SU-DHL-6 (cell line): ENCODE measurements around the gene MAP3K12.
"Not testable (repeated sequence)": the region's sequence is repeated elsewhere in the genome, so short reads cannot be mapped to it uniquely, and the experiment has no call there.

Experiments
- H2AFZ ChIP-seq: fragments of 200-600 bp; sonication (generic); 2 replicates; pipeline ENCODE4 v1.6.1; 2014; ENCODE audit warnings: low read depth, mild to moderate bottlenecking, moderate library complexity, mixed read lengths, antibody characterized with exemption, low read length; ENCODE audit not compliant: severe bottlenecking
- H3F3A ChIP-seq: fragments of 200-600 bp; shearing (Covaris generic); 2 replicates; pipeline ENCODE4 v1.6.0; 2016; ENCODE audit warnings: antibody characterized with exemption, mild to moderate bottlenecking; ENCODE audit not compliant: insufficient read depth
- H3K27ac ChIP-seq: fragments of 200-600 bp; sonication (generic); 2 replicates; pipeline ENCODE4 v1.5.1; 2016; ENCODE audit warnings: low read depth, mild to moderate bottlenecking, low read length, moderate library complexity, mixed read lengths
- H3K27me3 ChIP-seq: fragments of 200-600 bp; sonication (generic), shearing (Covaris generic); 2 replicates; pipeline ENCODE4 v1.6.0; 2014; ENCODE audit warnings: mild to moderate bottlenecking, low read length
- H3K36me3 ChIP-seq: fragments of 200-600 bp; sonication (generic); 2 replicates; pipeline ENCODE4 v1.6.1; 2014; ENCODE audit warnings: mild to moderate bottlenecking, low read length, mixed read lengths
- H3K4me2 ChIP-seq: fragments of 300-600, 200-600 bp; shearing (Covaris generic), sonication (generic); 2 replicates; pipeline ENCODE4 v1.6.0; 2014; ENCODE audit warnings: low read length, low read depth, mild to moderate bottlenecking; ENCODE audit not compliant: poor library complexity, severe bottlenecking
- H3K4me3 ChIP-seq: fragments of 200-600 bp; sonication (generic); 2 replicates; pipeline ENCODE4 v1.5.1; 2014; ENCODE audit warnings: antibody characterized with exemption, low read length, mild to moderate bottlenecking, mixed read lengths; ENCODE audit not compliant: insufficient read depth, poor library complexity, severe bottlenecking
- H3K79me2 ChIP-seq: fragments of 200-600 bp; sonication (generic); 2 replicates; pipeline ENCODE4 v1.6.1; 2014; ENCODE audit warnings: mild to moderate bottlenecking, low read length, moderate library complexity; ENCODE audit not compliant: insufficient read depth
- H3K9ac ChIP-seq: fragments of 200-600 bp; sonication (generic); 2 replicates; pipeline ENCODE4 v1.7.0; 2014; ENCODE audit warnings: mild to moderate bottlenecking, low read length
- H3K9me2 ChIP-seq: fragments of 200-600 bp; sonication (generic); replicated peaks from 2 replicates; pipeline ENCODE4 v1.6.1; 2014; ENCODE audit warnings: low read length; ENCODE audit not compliant: insufficient read depth
- H3K9me3 ChIP-seq: fragments of 200-600 bp; sonication (generic); 2 replicates; pipeline ENCODE4 v1.6.1; 2014; ENCODE audit warnings: low read length, mixed read lengths; ENCODE audit not compliant: insufficient read depth
- H4K20me1 ChIP-seq: fragments of 200-600 bp; sonication (generic); 2 replicates; pipeline ENCODE4 v1.6.1; 2014; ENCODE audit warnings: low read depth, mild to moderate bottlenecking, antibody characterized with exemption, low read length, moderate library complexity, mixed read lengths
- EZH2phosphoT487 ChIP-seq: fragments of 200-600 bp; sonication (generic), shearing (Covaris generic); conservative IDR thresholded peaks from 2 replicates; pipeline ENCODE4 v1.6.1; 2018; ENCODE audit warnings: mild to moderate bottlenecking, antibody characterized with exemption, low read length, moderate library complexity, mixed read lengths
- TF ChIP-seq, protein P1 (sequence below): fragments of 200-600 bp; sonication (generic); IDR thresholded peaks from one replicate; pipeline ENCODE4 v1.5.1; 2017; ENCODE audit warnings: antibody characterized with exemption, mild to moderate bottlenecking, low read length, moderate library complexity; ENCODE audit not compliant: insufficient read depth, poor library complexity, severe bottlenecking

Gene MAP3K12, protein sequence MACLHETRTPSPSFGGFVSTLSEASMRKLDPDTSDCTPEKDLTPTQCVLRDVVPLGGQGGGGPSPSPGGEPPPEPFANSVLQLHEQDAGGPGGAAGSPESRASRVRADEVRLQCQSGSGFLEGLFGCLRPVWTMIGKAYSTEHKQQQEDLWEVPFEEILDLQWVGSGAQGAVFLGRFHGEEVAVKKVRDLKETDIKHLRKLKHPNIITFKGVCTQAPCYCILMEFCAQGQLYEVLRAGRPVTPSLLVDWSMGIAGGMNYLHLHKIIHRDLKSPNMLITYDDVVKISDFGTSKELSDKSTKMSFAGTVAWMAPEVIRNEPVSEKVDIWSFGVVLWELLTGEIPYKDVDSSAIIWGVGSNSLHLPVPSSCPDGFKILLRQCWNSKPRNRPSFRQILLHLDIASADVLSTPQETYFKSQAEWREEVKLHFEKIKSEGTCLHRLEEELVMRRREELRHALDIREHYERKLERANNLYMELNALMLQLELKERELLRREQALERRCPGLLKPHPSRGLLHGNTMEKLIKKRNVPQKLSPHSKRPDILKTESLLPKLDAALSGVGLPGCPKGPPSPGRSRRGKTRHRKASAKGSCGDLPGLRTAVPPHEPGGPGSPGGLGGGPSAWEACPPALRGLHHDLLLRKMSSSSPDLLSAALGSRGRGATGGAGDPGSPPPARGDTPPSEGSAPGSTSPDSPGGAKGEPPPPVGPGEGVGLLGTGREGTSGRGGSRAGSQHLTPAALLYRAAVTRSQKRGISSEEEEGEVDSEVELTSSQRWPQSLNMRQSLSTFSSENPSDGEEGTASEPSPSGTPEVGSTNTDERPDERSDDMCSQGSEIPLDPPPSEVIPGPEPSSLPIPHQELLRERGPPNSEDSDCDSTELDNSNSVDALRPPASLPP

DNA sequence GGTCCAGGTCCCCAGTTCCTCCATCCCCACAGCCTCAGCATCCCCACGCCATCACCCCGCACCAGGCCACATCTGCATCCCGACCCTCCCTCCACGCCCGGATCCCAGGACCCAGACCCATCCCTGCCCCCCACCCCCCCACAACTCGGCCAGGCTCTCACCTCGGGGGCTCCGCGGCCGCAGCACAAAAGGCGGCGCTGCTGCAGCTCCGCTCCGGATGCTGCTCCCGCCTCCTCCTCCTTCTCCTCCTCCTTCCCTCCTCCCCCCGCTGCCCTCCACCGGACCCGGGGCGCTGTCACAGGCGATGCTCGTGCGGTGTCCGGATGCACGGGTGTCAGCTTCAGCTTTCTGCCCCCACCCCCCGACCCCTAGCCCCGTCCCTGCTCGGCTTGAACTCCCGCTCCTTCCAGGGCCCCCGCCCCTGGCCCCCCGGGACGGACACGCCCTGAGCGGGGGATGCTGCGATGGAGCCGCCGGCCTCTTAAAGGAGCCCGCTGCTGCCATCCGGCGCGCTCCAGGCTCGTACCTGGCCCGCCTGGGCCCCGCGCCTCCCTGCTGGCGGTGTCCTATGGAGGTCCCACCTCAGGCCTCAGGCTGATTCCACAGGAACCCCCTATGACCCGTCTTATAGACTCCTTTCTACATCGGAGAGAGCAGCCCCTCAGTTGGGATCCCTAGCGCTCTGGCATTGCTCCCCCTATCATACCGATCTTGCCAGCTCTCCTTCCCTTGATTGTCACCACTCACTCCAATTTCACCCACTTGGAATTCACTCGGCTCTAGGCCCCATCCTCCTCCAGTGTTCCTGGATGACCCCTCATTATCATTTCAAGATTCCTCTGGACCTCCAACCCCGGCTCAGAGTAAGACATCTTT is at the start of gene MAP3K12:
Gene MAP3K12 (minus strand): TSS at position 193 of the 876 bp plus-strand sequence. CDS start 12,067 bp downstream, outside the sequence.
- Histone ChIP-seq H4K20me1 (no peaks in the 10 kb centered on the region), H3F3A (peaks cover 8% of the 10 kb centered on the region; the same call in 1 of the 2 replicates), H3K27me3 (no peaks in the 10 kb centered on the region), H3K4me2 (peak within 1 kb of the TSS; percentile 74), H3K4me3 (peak within 1 kb of the TSS; percentile 49), H3K9ac (peak within 1 kb of the TSS; percentile 82), H3K27ac (peak within 1 kb of the TSS; percentile 60), H3K9me2 (no peaks in the 10 kb centered on the region), H2AFZ (peak within 1 kb of the TSS; percentile 52), H3K79me2 (peaks cover 13% of the 10 kb centered on the region), H3K9me3 (no peaks in the 10 kb centered on the region), H3K36me3 (no peaks in the 10 kb centered on the region)
- no peak for TF ChIP-seq EZH2phosphoT487
- TF ChIP-seq, protein P1, sequence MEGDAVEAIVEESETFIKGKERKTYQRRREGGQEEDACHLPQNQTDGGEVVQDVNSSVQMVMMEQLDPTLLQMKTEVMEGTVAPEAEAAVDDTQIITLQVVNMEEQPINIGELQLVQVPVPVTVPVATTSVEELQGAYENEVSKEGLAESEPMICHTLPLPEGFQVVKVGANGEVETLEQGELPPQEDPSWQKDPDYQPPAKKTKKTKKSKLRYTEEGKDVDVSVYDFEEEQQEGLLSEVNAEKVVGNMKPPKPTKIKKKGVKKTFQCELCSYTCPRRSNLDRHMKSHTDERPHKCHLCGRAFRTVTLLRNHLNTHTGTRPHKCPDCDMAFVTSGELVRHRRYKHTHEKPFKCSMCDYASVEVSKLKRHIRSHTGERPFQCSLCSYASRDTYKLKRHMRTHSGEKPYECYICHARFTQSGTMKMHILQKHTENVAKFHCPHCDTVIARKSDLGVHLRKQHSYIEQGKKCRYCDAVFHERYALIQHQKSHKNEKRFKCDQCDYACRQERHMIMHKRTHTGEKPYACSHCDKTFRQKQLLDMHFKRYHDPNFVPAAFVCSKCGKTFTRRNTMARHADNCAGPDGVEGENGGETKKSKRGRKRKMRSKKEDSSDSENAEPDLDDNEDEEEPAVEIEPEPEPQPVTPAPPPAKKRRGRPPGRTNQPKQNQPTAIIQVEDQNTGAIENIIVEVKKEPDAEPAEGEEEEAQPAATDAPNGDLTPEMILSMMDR: no peak

DNA sequence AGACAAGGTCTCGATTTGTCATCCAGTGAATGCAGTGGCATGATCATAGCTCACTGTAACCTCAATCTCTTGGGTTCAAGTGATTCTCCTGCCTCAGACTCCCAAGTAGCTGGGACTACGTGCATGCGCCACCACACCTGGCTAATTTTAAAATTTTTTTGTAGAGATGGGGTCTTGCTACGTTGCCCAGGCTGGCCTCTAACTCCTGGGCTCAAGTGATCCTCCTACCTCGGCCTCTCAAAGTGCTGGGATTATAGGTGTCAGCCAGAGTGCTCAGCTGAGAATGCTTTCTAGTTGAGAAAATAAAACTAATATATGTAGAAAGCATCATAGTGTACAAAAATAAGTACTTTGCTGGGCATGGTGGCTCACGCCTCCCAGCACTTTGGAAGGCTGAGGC is 49.1 kb upstream of the MAP3K12 start:
- not testable (repeated sequence) for H3K79me2 ChIP-seq, H3K36me3 ChIP-seq, H2AFZ ChIP-seq, H3K27ac ChIP-seq, H3K4me3 ChIP-seq, H3K27me3 ChIP-seq, H3K9ac ChIP-seq, H3K9me2 ChIP-seq, H4K20me1 ChIP-seq, H3K9me3 ChIP-seq, H3F3A ChIP-seq, H3K4me2 ChIP-seq

DNA sequence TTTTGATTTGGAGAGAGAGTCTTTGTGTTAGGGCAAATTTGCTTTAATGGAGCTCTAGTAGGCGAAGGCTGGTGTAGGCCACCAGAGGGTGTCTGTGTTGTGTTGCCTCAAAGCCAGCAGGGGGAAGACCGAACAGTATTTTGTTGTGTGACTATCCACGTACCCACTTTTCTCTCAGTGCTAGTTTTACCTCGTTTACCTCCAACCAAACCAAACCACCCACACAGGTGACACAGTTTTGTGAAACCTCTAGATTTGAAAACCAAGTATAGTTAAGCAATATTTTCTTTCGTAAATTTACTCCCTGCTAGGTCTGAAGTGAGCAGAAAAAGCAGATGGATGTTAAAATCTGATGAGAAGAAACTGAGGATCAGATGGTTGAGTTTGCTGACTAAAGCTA is 44.3 kb upstream of the MAP3K12 start:
- H3K4me2 ChIP-seq: no peak overlapping the region
- no peaks in the 10 kb centered on the region for H3K9me3 ChIP-seq
- TF ChIP-seq, protein P1: peak; percentile 66
- TF ChIP-seq EZH2phosphoT487: no peak
- H4K20me1 ChIP-seq: no peaks in the 10 kb centered on the region
- H3K4me3 ChIP-seq: no peak overlapping the region
- no peak overlapping the region for H3K9ac ChIP-seq
- H3K36me3 ChIP-seq: peaks cover 4% of the 10 kb centered on the region; the same call in 1 of the 2 replicates
- H3K9me2 ChIP-seq: no peaks in the 10 kb centered on the region
- H2AFZ ChIP-seq: peak overlapping the region; percentile 4
- H3K27me3 ChIP-seq: no peaks in the 10 kb centered on the region
- H3K79me2 ChIP-seq: no peaks in the 10 kb centered on the region
- 0 out of 2 replicates have a peak, but pooled peaks cover 4% of the 10 kb centered on the region for H3F3A ChIP-seq
- no peak overlapping the region for H3K27ac ChIP-seq
